ENCODE measurements around the gene LLGL2. TPM values are rescaled to one million over a fixed set of nuclear protein-coding genes. Genes with fewer than 3 reads are reported as not detected.

Gene LLGL2
- total RNA-seq, 2 donors from 2014 or later, result 21.4 to 34.1 TPM

GRCh38 chr17:75530837-75531720, 5.6 kb downstream of the LLGL2 start:
- Mint-ChIP-seq H3K4me1 (ENCODE audit: low read depth in 2 of 2) (peaks cover 24 to 37% of the 10 kb centered on the region in 2 donors), H3K4me3 (no peak overlapping the region), H3K27ac (no peak overlapping the region), H3K36me3 (no peaks in the 10 kb centered on the region), H3K27me3 (no peaks in the 10 kb centered on the region), H3K9me3 (no peaks in the 10 kb centered on the region)
- DNase-seq (ENCODE audit: low spot score), result no peak
- ATAC-seq, result no peak

- H3K4me1 Mint-ChIP-seq (ENCODE audit: low read depth in 2 of 2), result peaks cover 24 to 34% of the 10 kb centered on the region in 2 donors
- no peaks in the 10 kb centered on the region for H3K9me3 Mint-ChIP-seq
- H3K27ac Mint-ChIP-seq, result no peak overlapping the region
- ATAC-seq, result no peak
- DNase-seq (ENCODE audit: low spot score), result no peak
- no peaks in the 10 kb centered on the region for H3K36me3 Mint-ChIP-seq
- no peaks in the 10 kb centered on the region for H3K27me3 Mint-ChIP-seq
- H3K4me3 Mint-ChIP-seq, result no peak overlapping the region
Observed at GRCh38 chr17:75531721-75532072, 6.2 kb downstream of the LLGL2 start.

GRCh38 chr17:75535119-75535537, 9.6 kb downstream of the LLGL2 start:
- ATAC-seq (peak; percentile 97 to 99), DNase-seq (ENCODE audit: low spot score) (peak; percentile 88)
- Mint-ChIP-seq H3K27me3 (no peaks in the 10 kb centered on the region), H3K9me3 (no peaks in the 10 kb centered on the region), H3K36me3 (no peaks in the 10 kb centered on the region), H3K27ac (peak overlapping the region; percentile 79), H3K4me3 (peak overlapping the region; percentile 82), H3K4me1 (ENCODE audit: low read depth in 2 of 2) (peaks cover 28 to 31% of the 10 kb centered on the region in 2 donors)

- H3K4me3 Mint-ChIP-seq, result peak overlapping the region; percentile 82
- no peaks in the 10 kb centered on the region for H3K36me3 Mint-ChIP-seq
- ATAC-seq (no peak), DNase-seq (ENCODE audit: low spot score) (no peak)
- no peaks in the 10 kb centered on the region for H3K9me3 Mint-ChIP-seq
- H3K27ac Mint-ChIP-seq, result peak overlapping the region; percentile 79
- no peaks in the 10 kb centered on the region for H3K27me3 Mint-ChIP-seq
- peaks cover 32 to 35% of the 10 kb centered on the region in 2 donors for H3K4me1 Mint-ChIP-seq (ENCODE audit: low read depth in 2 of 2)
Observed at GRCh38 chr17:75535871-75536270, 10.4 kb downstream of the LLGL2 start.

- DNase-seq (ENCODE audit: low spot score), result no peak
- Mint-ChIP-seq H3K4me1 (ENCODE audit: low read depth in 2 of 2) (peaks cover 32 to 38% of the 10 kb centered on the region in 2 donors), H3K27ac (no peak overlapping the region), H3K4me3 (no peak overlapping the region), H3K9me3 (no peaks in the 10 kb centered on the region), H3K27me3 (no peaks in the 10 kb centered on the region), H3K36me3 (no peaks in the 10 kb centered on the region)
- no peak for ATAC-seq
Observed at GRCh38 chr17:75536366-75536765, 10.9 kb downstream of the LLGL2 start.

- no peaks in the 10 kb centered on the region for H3K27me3 Mint-ChIP-seq
- ATAC-seq (no peak), DNase-seq (ENCODE audit: low spot score) (no peak)
- peaks cover 16 to 26% of the 10 kb centered on the region in 2 donors for H3K4me1 Mint-ChIP-seq (ENCODE audit: low read depth in 2 of 2)
- H3K27ac Mint-ChIP-seq, result no peak overlapping the region
- H3K4me3 Mint-ChIP-seq, result no peak overlapping the region
- no peaks in the 10 kb centered on the region for H3K36me3 Mint-ChIP-seq
- no peaks in the 10 kb centered on the region for H3K9me3 Mint-ChIP-seq
Observed at GRCh38 chr17:75539967-75540729, 14.7 kb downstream of the LLGL2 start.

GRCh38 chr17:75540923-75541503, 15.5 kb downstream of the LLGL2 start:
- H3K27ac Mint-ChIP-seq, result no peak overlapping the region
- ATAC-seq, result no peak

GRCh38 chr17:75542229-75542628, 16.7 kb downstream of the LLGL2 start:
- peak overlapping the region in 1 of 2 donors; percentile 60 for H3K27ac Mint-ChIP-seq
- no peak for ATAC-seq

More at GRCh38 chr17:75540923-75541503, 15.5 kb downstream of the LLGL2 start:
- Mint-ChIP-seq H3K4me1 (ENCODE audit: low read depth in 2 of 2) (peaks cover 8 to 22% of the 10 kb centered on the region in 2 donors), H3K9me3 (no peaks in the 10 kb centered on the region), H3K4me3 (no peak overlapping the region), H3K36me3 (no peaks in the 10 kb centered on the region), H3K27me3 (no peaks in the 10 kb centered on the region)
- DNase-seq (ENCODE audit: low spot score), result no peak

GRCh38 chr17:75542728-75543336, 17.3 kb downstream of the LLGL2 start:
- no peak overlapping the region for H3K4me3 Mint-ChIP-seq
- no peaks in the 10 kb centered on the region for H3K27me3 Mint-ChIP-seq
- peaks cover 8 to 22% of the 10 kb centered on the region in 2 donors for H3K4me1 Mint-ChIP-seq (ENCODE audit: low read depth in 2 of 2)
- no peaks in the 10 kb centered on the region for H3K36me3 Mint-ChIP-seq
- no peak for ATAC-seq
- H3K27ac Mint-ChIP-seq, result no peak overlapping the region
- no peaks in the 10 kb centered on the region for H3K9me3 Mint-ChIP-seq
- DNase-seq (ENCODE audit: low spot score), result no peak

More at GRCh38 chr17:75542229-75542628, 16.7 kb downstream of the LLGL2 start:
- no peaks in the 10 kb centered on the region for H3K27me3 Mint-ChIP-seq
- no peaks in the 10 kb centered on the region for H3K9me3 Mint-ChIP-seq
- no peaks in the 10 kb centered on the region for H3K36me3 Mint-ChIP-seq
- peaks cover 8 to 22% of the 10 kb centered on the region in 2 donors for H3K4me1 Mint-ChIP-seq (ENCODE audit: low read depth in 2 of 2)
- H3K4me3 Mint-ChIP-seq, result no peak overlapping the region
- no peak for DNase-seq (ENCODE audit: low spot score)

GRCh38 chr17:75544250-75544649, 18.8 kb downstream of the LLGL2 start:
- H3K9me3 Mint-ChIP-seq, result no peaks in the 10 kb centered on the region
- no peak overlapping the region for H3K4me3 Mint-ChIP-seq
- ATAC-seq (no peak), DNase-seq (ENCODE audit: low spot score) (no peak)
- H3K27ac Mint-ChIP-seq, result no peak overlapping the region
- no peaks in the 10 kb centered on the region for H3K36me3 Mint-ChIP-seq
- H3K4me1 Mint-ChIP-seq (ENCODE audit: low read depth in 2 of 2), result peaks cover 9 to 24% of the 10 kb centered on the region in 2 donors
- no peaks in the 10 kb centered on the region for H3K27me3 Mint-ChIP-seq

GRCh38 chr17:75546181-75546580, 20.7 kb downstream of the LLGL2 start:
- DNase-seq (ENCODE audit: low spot score), result no peak
- Mint-ChIP-seq H3K27ac (peak overlapping the region in 1 of 2 donors; percentile 67), H3K9me3 (no peaks in the 10 kb centered on the region), H3K4me1 (ENCODE audit: low read depth in 2 of 2) (peaks cover 5 to 21% of the 10 kb centered on the region in 2 donors), H3K36me3 (no peaks in the 10 kb centered on the region), H3K27me3 (no peaks in the 10 kb centered on the region), H3K4me3 (no peak overlapping the region)
- ATAC-seq, result no peak

- Mint-ChIP-seq H3K4me1 (ENCODE audit: low read depth in 2 of 2) (peaks cover 5 to 18% of the 10 kb centered on the region in 2 donors), H3K27ac (peak overlapping the region in 1 of 2 donors; percentile 75), H3K4me3 (no peak overlapping the region), H3K36me3 (no peaks in the 10 kb centered on the region), H3K27me3 (no peaks in the 10 kb centered on the region), H3K9me3 (no peaks in the 10 kb centered on the region)
- ATAC-seq, result no peak
- DNase-seq (ENCODE audit: low spot score), result no peak
Observed at GRCh38 chr17:75547091-75547490, 21.6 kb downstream of the LLGL2 start.

GRCh38 chr17:75548813-75549212, 23.3 kb downstream of the LLGL2 start:
- no peak overlapping the region for H3K27ac Mint-ChIP-seq
- no peaks in the 10 kb centered on the region for H3K27me3 Mint-ChIP-seq
- H3K4me3 Mint-ChIP-seq, result no peak overlapping the region
- H3K4me1 Mint-ChIP-seq (ENCODE audit: low read depth in 2 of 2), result peaks cover 5 to 15% of the 10 kb centered on the region in 2 donors
- peak; percentile 68 to 73 for ATAC-seq
- no peak for DNase-seq (ENCODE audit: low spot score)
- H3K9me3 Mint-ChIP-seq, result no peaks in the 10 kb centered on the region
- H3K36me3 Mint-ChIP-seq, result no peaks in the 10 kb centered on the region

All from natural killer cell treated with Interleukin-12 subunit alpha and Interleukin-12 subunit beta and Interleukin-15 and Interleukin-18, amount 100 ng/mL, for 72 hours (primary cell).